D721Med (cell line): ENCODE measurements around the gene RPLP2.
A peak's percentile ranks its signal among the peaks of the same experiment; 100 is the strongest.

Experiments used
- DNase-seq: peaks from one replicate; pipeline ENCODE4 v3.0.0; 2011; ENCODE audit warnings: low spot score; ENCODE audit not compliant: insufficient read length
- FAIRE-seq: peaks from 2 replicates; lab custom pipeline; 2011; peaks lifted over from hg19 to GRCh38; lab: Jason Lieb, UNC
- CTCF ChIP-seq: IDR thresholded peaks from 2 replicates; pipeline ENCODE4 v1.5.1; 2012; ENCODE audit warnings: mild to moderate bottlenecking, control low read depth; ENCODE audit not compliant: insufficient read depth; ENCODE audit errors: missing control alignments

Gene RPLP2

GRCh38 chr11:841981-842369 lies 32.2 kb downstream of the RPLP2 start:
- DNase-seq (no peak), FAIRE-seq (no peak)

GRCh38 chr11:842370-843002 lies 32.7 kb downstream of the RPLP2 start, which contains the start of the genes POLR2L and TSPAN4:
POLR2L (minus strand) TSS chr11:842529; CDS start chr11:842508, 21 bp downstream.
TSPAN4 (plus strand) TSS chr11:842852; CDS start chr11:850305, 7,453 bp downstream.
- DNase-seq (peak; percentile 77), FAIRE-seq (no peak)
- no peak for TF ChIP-seq CTCF

More at GRCh38 chr11:841981-842369, 32.2 kb downstream of the RPLP2 start:
- no peak for TF ChIP-seq CTCF

DNA sequence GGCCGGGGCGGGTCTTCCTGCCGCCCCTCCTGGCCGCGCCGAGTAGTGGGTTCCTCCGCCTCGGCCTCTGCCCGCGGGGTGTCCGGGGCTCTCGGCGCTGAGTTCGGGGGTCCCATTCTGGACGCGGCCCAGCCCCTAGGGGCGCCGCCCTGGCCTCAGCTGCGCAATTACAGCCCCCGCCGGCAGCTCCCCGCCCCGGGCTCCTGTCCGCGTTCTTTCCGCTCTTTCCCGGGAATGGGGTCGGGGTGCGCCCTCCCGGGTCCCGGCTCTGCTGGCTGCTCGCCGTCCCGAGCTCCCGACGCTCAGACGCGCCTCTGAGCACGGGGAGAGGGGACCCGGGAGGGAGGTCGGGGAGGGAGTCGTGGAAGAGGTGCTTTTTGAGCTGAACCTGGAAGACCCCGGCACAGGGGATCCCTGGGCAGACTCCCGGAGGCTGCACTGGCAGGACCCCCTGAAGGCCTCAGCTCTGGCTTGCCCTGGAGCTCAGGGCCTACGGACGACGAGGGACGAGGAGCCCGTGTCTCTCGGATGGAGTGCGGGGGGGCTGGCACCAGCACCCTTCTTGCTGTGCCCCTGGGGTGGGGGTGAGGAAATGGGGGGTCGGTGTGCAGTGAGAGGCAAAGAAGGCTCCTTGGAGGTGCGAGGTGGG lies 33.4 kb downstream of the RPLP2 start:
- DNase-seq (no peak), FAIRE-seq (no peak)
- TF ChIP-seq CTCF, result no peak

DNA sequence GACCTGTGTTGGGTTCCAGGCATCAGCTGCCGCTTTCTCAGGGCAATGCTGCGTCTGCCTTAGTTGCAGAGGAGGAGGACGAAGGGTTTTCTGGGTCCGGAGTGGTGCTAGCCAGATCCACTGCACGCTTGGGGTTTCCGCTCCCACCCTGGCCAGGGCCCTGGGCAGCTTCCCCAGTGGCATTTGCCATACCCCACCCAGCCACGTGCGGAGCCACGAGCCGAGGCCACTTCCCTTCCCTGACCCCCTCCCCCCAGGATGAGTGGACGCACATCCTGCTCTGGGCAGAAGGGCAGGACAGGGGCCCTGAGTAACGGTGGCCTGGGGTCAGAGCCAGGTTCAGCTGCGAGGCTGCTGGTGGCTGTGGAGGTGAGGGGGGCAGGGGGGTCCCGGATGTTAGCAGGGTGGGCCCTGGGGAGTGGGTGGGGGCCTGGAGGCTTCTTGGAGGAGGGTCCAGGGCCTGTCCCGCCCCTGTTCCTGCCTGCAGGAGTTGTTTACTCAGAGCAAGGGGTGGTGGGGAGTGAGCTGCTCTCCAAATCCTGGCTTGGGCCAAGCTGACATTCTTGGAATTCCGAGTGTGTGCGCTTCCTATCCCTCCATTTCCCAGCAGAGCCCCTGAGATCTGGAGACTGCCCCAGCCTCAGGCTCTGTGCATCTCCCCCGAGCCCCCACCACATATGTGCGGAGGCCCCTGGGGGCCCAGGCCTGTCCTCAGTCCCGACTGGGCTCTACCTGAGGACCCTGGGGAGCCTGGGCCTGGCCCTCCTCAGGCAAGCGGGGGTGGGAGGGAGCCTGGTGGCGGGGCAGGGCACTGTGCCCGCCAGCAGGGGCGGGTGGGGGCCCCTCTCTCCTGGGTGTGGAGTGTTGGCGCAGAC lies 34.3 kb downstream of the RPLP2 start:
- no peak for DNase-seq
- no peak for TF ChIP-seq CTCF
- no peak for FAIRE-seq

GRCh38 chr11:844693-845644 lies 35.2 kb downstream of the RPLP2 start:
- DNase-seq, result no peak

More at GRCh38 chr11:844693-845644, 35.2 kb downstream of the RPLP2 start:
- FAIRE-seq, result no peak
- no peak for TF ChIP-seq CTCF
